HG03460 (cell line): ENCODE measurements around the gene KIF5A.

Experiments
- ATAC-seq: cut with Tn5 transposase; IDR thresholded peaks from one replicate; pipeline ENCODE4 v1.9.1; 2021; ENCODE audit not compliant: unreplicated experiment

KIF5A gene

GRCh38 chr12:57628280-57629191 lies 78.7 kb downstream of the KIF5A start:
- no peak for ATAC-seq

- no peak for ATAC-seq
These were observed 80.1 kb downstream of the KIF5A start for GRCh38 chr12:57629897-57630471.

GRCh38 chr12:57630891-57631433 lies 81.1 kb downstream of the KIF5A start:
- no peak for ATAC-seq

- no peak for ATAC-seq
These were observed 81.8 kb downstream of the KIF5A start for GRCh38 chr12:57631566-57632072.

- no peak for ATAC-seq
These were observed 82.5 kb downstream of the KIF5A start for GRCh38 chr12:57632073-57632957.

GRCh38 chr12:57632958-57633840 lies 83.4 kb downstream of the KIF5A start, which contains the start of gene B4GALNT1:
Gene B4GALNT1 (minus strand): TSS chr12:57633201. CDS start chr12:57632132, 1,069 bp downstream.
- ATAC-seq, result peak; percentile 79
